Esophagus muscularis mucosa (tissue), 4 donors: Measurements from ENCODE around the gene NUP214.

Experiments
- CTCF ChIP-seq, 3 experiments: fragments of 200-600 bp in 2 of 3; fragments of 450-650 bp in 1 of 3; sonication (generic) in 2 of 3; IDR thresholded peaks; one replicate each; pipeline ENCODE4 v1.5.1; 2017 to 2019; ENCODE audit warnings: antibody characterized with exemption in 3 of 3, mild to moderate bottlenecking in 2 of 3, moderate library complexity in 1 of 3
- EP300 ChIP-seq: sonication (generic); formaldehyde crosslinking; IDR thresholded peaks from one replicate; pipeline ENCODE4 v1.6.1; 2017; ENCODE audit warnings: antibody characterized with exemption
- POLR2A ChIP-seq: fragments of 450-650 bp; IDR thresholded peaks from one replicate; pipeline ENCODE4 v1.6.1; 2017; ENCODE audit warnings: antibody characterized with exemption, moderate library complexity, mild to moderate bottlenecking, low read depth
- POLR2AphosphoS5 ChIP-seq, 2 donors: sonication (generic); formaldehyde crosslinking; IDR thresholded peaks; one replicate each; pipeline ENCODE4 v1.6.1; 2017; ENCODE audit warnings: antibody characterized with exemption in 2 of 2

GRCh38 chr9:131080589-131080988, 44.8 kb upstream of the NUP214 start:
- TF ChIP-seq POLR2AphosphoS5 (IDR thresholded peaks at IDR 0.05) (no peak), CTCF (IDR thresholded peaks at IDR 0.05) (no peak), POLR2A (no peak), EP300 (no peak)
